Left ventricle myocardium inferior (tissue), 1 donor: ENCODE results near the gene CLPSL1. TPM values are rescaled to one million over a fixed set of nuclear protein-coding genes. Genes with fewer than 3 reads are reported as not detected.

Experiments
- DNase-seq: peaks from one replicate; pipeline ENCODE4 v3.0.0-alpha.2; 2020
- H3K27ac ChIP-seq: fragments of 200-600 bp; replicated peaks from 2 replicates; pipeline ENCODE4 v1.8.0; 2021
- H3K27me3 ChIP-seq: fragments of 200-600 bp; 2 replicates; pipeline ENCODE4 v1.8.0; 2021; ENCODE audit warnings: low read depth
- H3K36me3 ChIP-seq: fragments of 200-600 bp; 2 replicates; pipeline ENCODE4 v1.8.0; 2021
- H3K4me1 ChIP-seq: fragments of 200-600 bp; 2 replicates; pipeline ENCODE4 v1.8.0; 2021
- H3K4me3 ChIP-seq: fragments of 200-600 bp; 2 replicates; pipeline ENCODE4 v1.8.0; 2021; ENCODE audit warnings: mild to moderate bottlenecking, moderate library complexity
- H3K9me3 ChIP-seq: fragments of 200-600 bp; replicated peaks from 2 replicates; pipeline ENCODE4 v1.8.0; 2021
- CTCF ChIP-seq: fragments of 200-600 bp; IDR thresholded peaks from 2 replicates; pipeline ENCODE4 v1.8.0; 2021; ENCODE audit warnings: antibody characterized with exemption, mild to moderate bottlenecking, borderline replicate concordance
- intact Hi-C: fragments of 100-400 bp; cut with micrococcal nuclease; formaldehyde crosslinking; loops from one replicate; pipeline ENCODE4 v1.11.0; 2022
- total RNA-seq: library from RNA; stranded (reverse); fragmentation: NEBNext Ultra II Directional; extraction: Animal tissue kit (Norgen Biotek cat#: 25700); gene quantifications from one replicate; pipeline ENCODE4 v1.2.1, GENCODE V29; 2021
- donor health status: DM: no; HTN: yes; CAD: no; lungs with severe emphysema.

The CLPSL1 gene
- total RNA-seq, 1 donor from 2014 or later, result not detected

- H3K27ac ChIP-seq, result no peak overlapping the region
- DNase-seq, result no peak
- H3K9me3 ChIP-seq, result no peaks in the 10 kb centered on the region
- H3K4me1 ChIP-seq, result no peaks in the 10 kb centered on the region
- no peak for TF ChIP-seq CTCF
- no peak overlapping the region for H3K4me3 ChIP-seq
- no peaks in the 10 kb centered on the region for H3K36me3 ChIP-seq
- intact Hi-C loops, result no loop called here
- peaks cover 73% of the 10 kb centered on the region for H3K27me3 ChIP-seq
Observed at GRCh38 chr6:35769211-35769610, 11.6 kb upstream of the CLPSL1 start.

DNA sequence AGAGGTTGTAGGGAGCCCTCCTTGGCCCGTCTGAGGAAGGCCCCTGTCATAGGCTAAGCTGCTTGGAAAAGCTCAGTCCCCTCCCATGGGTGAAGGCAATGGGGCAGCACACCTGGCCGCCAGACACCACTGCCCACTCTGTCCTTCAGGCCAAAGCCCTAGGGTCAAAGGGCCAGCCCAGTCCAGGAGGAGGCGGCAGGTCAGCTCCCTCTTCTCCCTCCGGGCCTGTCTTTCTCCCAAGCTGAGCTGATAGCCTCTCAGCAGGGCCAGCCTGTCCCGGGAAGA lies 9.5 kb upstream of the CLPSL1 start:
- Histone ChIP-seq H3K27ac (no peak overlapping the region), H3K36me3 (no peaks in the 10 kb centered on the region), H3K4me3 (no peak overlapping the region), H3K27me3 (peaks cover 73% of the 10 kb centered on the region), H3K9me3 (no peaks in the 10 kb centered on the region), H3K4me1 (peaks cover 2% of the 10 kb centered on the region)
- intact Hi-C loops, result no loop called here
- DNase-seq, result no peak
- no peak for TF ChIP-seq CTCF

DNA sequence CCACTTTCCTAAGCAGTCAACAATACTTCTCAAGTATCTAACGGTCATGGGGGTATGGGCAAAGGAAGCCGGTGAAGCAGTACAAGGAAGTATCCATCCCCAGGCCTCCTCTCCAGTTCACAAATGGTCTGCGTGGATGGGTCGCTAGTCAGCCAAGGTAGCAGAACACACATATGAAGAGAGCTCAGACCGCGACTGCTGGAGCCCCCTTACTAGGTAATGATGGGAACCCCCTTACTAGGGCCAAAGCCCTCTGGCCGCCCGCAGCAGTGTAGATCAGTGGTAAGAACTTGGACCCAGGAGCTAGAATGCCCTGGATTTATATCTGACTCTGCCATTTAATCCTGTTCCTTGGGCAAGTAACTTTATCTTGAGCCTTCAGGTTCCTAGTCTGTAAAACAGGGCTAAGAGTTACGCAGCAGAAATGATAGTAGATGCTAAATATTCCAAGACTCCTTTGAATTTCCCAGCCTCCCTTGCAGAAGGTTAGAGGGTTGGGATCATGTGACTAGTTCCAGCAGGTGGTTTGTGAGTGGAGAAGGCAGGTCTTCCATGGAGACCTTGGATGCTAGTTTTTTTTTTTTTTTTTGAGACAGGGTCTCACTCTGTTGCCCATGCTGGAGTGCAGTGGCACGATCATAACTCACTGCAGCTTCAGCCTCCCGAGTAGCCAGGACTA lies 6.6 kb upstream of the CLPSL1 start:
- intact Hi-C loops, result no loop called here
- H3K36me3 ChIP-seq, result no peaks in the 10 kb centered on the region

DNA sequence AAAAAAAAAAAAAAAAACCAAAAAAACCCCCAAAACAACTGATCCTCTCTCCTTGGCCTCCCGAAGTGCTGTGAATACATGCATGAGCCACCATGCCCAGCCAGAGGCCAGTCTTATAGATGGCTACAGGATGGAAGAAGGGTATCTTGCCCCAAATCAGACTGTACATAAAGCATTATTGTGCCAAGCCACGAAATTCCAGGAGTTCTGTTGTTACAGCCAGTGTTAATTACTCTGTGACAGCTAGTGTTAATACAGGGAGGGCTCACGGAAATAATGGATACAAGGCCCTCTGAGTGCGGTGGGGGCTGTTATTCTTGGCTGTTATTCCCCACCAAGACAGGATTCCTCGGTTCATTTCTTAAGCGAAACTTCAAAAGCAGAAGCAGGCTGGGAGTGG lies 5.8 kb upstream of the CLPSL1 start:
- intact Hi-C loops, result no loop called here
- H3K9me3 ChIP-seq, result no peaks in the 10 kb centered on the region
- peaks cover 8% of the 10 kb centered on the region for H3K4me1 ChIP-seq
- peaks cover 88% of the 10 kb centered on the region for H3K27me3 ChIP-seq
- H3K36me3 ChIP-seq, result no peaks in the 10 kb centered on the region
- no peak overlapping the region for H3K27ac ChIP-seq
- no peak for TF ChIP-seq CTCF
- DNase-seq, result no peak
- no peak overlapping the region for H3K4me3 ChIP-seq

More for the DNA sequence above, 6.6 kb upstream of the CLPSL1 start:
- Histone ChIP-seq H3K27me3 (peaks cover 86% of the 10 kb centered on the region), H3K4me1 (peaks cover 8% of the 10 kb centered on the region), H3K27ac (no peak overlapping the region), H3K9me3 (no peaks in the 10 kb centered on the region), H3K4me3 (no peak overlapping the region)
- no peak for TF ChIP-seq CTCF
- DNase-seq, result no peak

DNA sequence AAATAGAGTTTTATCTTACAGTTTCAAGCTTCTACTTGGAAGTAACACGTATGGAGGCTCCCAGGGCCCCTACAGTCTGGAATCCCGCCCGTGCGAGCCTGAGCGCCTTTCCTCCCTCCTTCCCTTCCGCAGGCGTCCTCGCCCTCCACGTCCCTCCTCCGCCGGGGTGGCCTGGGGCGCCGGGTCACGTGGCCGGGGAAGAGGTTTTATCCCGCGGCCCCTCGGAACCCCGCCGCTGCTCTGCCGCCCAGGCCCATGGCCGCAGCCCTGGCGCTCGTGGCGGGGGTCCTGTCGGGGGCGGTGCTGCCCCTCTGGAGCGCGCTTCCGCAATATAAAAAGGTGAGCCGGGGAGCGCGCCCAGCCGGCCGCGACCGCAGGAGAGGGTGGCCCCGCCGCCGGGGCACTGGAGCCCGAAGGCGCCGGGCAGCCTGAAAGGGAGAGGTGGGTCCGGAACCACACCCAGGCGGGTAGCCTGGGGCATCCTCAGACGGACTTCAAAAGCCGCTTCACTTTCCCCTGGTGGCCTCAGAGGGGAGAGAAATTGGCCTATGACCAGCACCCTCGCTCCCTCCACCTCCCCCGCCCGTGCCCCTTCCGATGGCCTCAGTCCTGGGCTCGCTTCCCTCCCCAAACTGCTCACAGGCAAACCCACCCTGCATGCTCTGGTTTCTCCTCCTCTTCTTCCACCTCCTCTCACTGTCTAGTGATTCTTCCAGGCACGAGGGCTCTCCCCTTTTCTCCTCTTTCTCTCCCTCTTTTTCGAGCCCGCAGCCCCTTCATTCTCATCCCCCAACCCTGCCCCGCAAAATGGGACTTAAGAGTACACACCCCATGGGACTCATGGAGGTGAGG lies 4.2 kb upstream of the CLPSL1 start, which contains the start of gene CLPSL2:
TSS of gene CLPSL2 (plus strand) at position 235 of the 852 bp plus-strand sequence. CDS start at position 256, 21 bp downstream.
- DNase-seq, result no peak
- intact Hi-C loops, result no loop called here
- Histone ChIP-seq H3K27ac (no peak within 1 kb of the TSS), H3K27me3 (peaks cover 88% of the 10 kb centered on the region), H3K4me1 (peaks cover 8% of the 10 kb centered on the region), H3K36me3 (no peaks in the 10 kb centered on the region), H3K4me3 (peak within 1 kb of the TSS; percentile 65), H3K9me3 (no peaks in the 10 kb centered on the region)
- no peak for TF ChIP-seq CTCF
